CD4-positive, alpha-beta T cell (primary cell): ENCODE data around the gene PTGR1. TPM values are rescaled to one million over a fixed set of nuclear protein-coding genes. Genes with fewer than 3 reads are reported as not detected.
A peak's percentile ranks its signal among the peaks of the same experiment; 100 is the strongest.

ENCODE experiments used
- ATAC-seq: fragments of 200-7000 bp; cut with Tn5 transposase; one replicate; pipeline ENCODE4 v1.10.0; 2022; ENCODE audit warnings: mild to moderate bottlenecking; ENCODE audit not compliant: poor library complexity
- CTCF ChIA-PET: fragments of 350-600 bp; sonication (Branson Sonifier 250); formaldehyde crosslinking; loops from one replicate; lab custom pipeline; 2021; ENCODE audit warnings: antibody characterized with exemption, inconsistent platforms; lab: Charles Lee
- POLR2A ChIA-PET: fragments of 350-600 bp; sonication (Branson Sonifier 250); formaldehyde crosslinking; loops from one replicate; lab custom pipeline; 2021; ENCODE audit warnings: antibody characterized with exemption, inconsistent platforms; lab: Charles Lee
- DNase-seq, 14 experiments: peaks; one replicate each; pipeline ENCODE4 v3.0.0-alpha.2; 2013 to 2020; ENCODE audit warnings: mixed read lengths in 2 of 14
- H3K27ac ChIP-seq, 2 donors: one replicate each; pipeline versions ENCODE4 v1.5.1 to v1.7.0; 2013; ENCODE audit warnings: low read length in 2 of 2, low read depth in 1 of 2, mild to moderate bottlenecking in 1 of 2
- H3K27me3 ChIP-seq, 2 experiments: 1 replicate in 1 of 2; 2 replicates in 1 of 2; pipeline versions ENCODE4 v1.6.1 to v1.7.0; 2013; ENCODE audit warnings: low read length in 2 of 2, control low read depth in 1 of 2, mild to moderate bottlenecking in 1 of 2, moderate library complexity in 1 of 2; ENCODE audit not compliant: insufficient read depth in 2 of 2, control insufficient read depth in 1 of 2
- H3K36me3 ChIP-seq: one replicate; pipeline ENCODE4 v1.6.1; 2013; ENCODE audit warnings: low read length, control low read depth; ENCODE audit not compliant: insufficient read depth
- H3K4me1 ChIP-seq: one replicate; pipeline ENCODE4 v1.6.1; 2013; ENCODE audit warnings: low read length, control low read depth; ENCODE audit not compliant: insufficient read depth
- H3K4me3 ChIP-seq: one replicate; pipeline ENCODE4 v1.5.1; 2013; ENCODE audit warnings: mild to moderate bottlenecking, low read length, moderate library complexity
- H3K9me3 ChIP-seq, 2 experiments: 1 replicate in 1 of 2; 2 replicates in 1 of 2; pipeline versions ENCODE4 v1.6.1 to v1.7.0; 2013; ENCODE audit warnings: low read length in 2 of 2, mild to moderate bottlenecking in 2 of 2, control low read depth in 1 of 2, moderate library complexity in 1 of 2; ENCODE audit not compliant: control insufficient read depth in 1 of 2, insufficient read depth in 1 of 2
- H3K27ac Mint-ChIP-seq: one replicate; pipeline ENCODE4 v1.8.0; 2020; ENCODE audit warnings: mixed read lengths
- H3K27me3 Mint-ChIP-seq: one replicate; pipeline ENCODE4 v1.8.0; 2021; ENCODE audit warnings: mixed read lengths
- H3K36me3 Mint-ChIP-seq: one replicate; pipeline ENCODE4 v1.8.0; 2021; ENCODE audit warnings: low read depth, mixed read lengths
- H3K4me1 Mint-ChIP-seq: one replicate; pipeline ENCODE4 v1.8.0; 2021; ENCODE audit warnings: low read depth, mixed read lengths
- H3K4me3 Mint-ChIP-seq: one replicate; pipeline ENCODE4 v1.8.0; 2020; ENCODE audit warnings: mild to moderate bottlenecking, mixed read lengths
- H3K9me3 Mint-ChIP-seq: one replicate; pipeline ENCODE4 v1.8.0; 2020; ENCODE audit warnings: mixed read lengths
- CTCF ChIP-seq: fragments of 200-600 bp; IDR thresholded peaks from one replicate; pipeline ENCODE4 v1.8.0; 2022; ENCODE audit warnings: antibody characterized with exemption, mild to moderate bottlenecking
- intact Hi-C, 2 experiments: fragments of 100-400 bp; cut with DNase I in 1 of 2; cut with micrococcal nuclease in 1 of 2; formaldehyde crosslinking; loops; one replicate each; pipeline versions ENCODE4 v1.15.1 to v1.9.0; 2023 to 2025; cut with DNase I, micrococcal nuclease
- total RNA-seq, 174 experiments: library from RNA in 2 of 174; stranded (reverse) in 2 of 174; gene quantifications; one replicate each; pipeline ENCODE4 v1.2.3 and lab custom pipeline; 2021 to 2026

The PTGR1 gene
- total RNA-seq, 2 experiments from 2014 or later = 0.36 TPM; not detected in 1

GRCh38 chr9:111597852-111598732, 1.4 kb downstream of the PTGR1 start:
- ChIA-PET POLR2A (interaction anchor here (0.6 to 1.4 kb wide), 11 partner anchors 12 to 882 kb away, joined by 3 to 8 read pairs (median 3); partner anchors contain the start of genes DNAJC25, ECPAS, HSDL2 and UGCG), CTCF (interaction anchor here (0.6 to 2.2 kb wide), 6 partner anchors 8 to 477 kb away, joined by 3 to 10 read pairs (median 3); partner anchors contain the start of gene ZNF483)
- Histone ChIP-seq H3K27me3 (peaks cover 24 to 28% of the 10 kb centered on the region in 2 experiments), H3K4me1 (peaks cover 24% of the 10 kb centered on the region), H3K27ac (no peak overlapping the region), H3K36me3 (no peaks in the 10 kb centered on the region), H3K4me3 (peak overlapping the region; percentile 61), H3K9me3 (peaks cover 0 to 12% of the 10 kb centered on the region in 2 experiments)
- DNase-seq = peak; percentile 29 to 84 (median 59)
- Mint-ChIP-seq H3K4me3 (peak overlapping the region; percentile 94), H3K4me1 (peaks cover 34% of the 10 kb centered on the region), H3K9me3 (no peaks in the 10 kb centered on the region), H3K27ac (peak overlapping the region; percentile 62), H3K36me3 (no peaks in the 10 kb centered on the region), H3K27me3 (peaks cover 47% of the 10 kb centered on the region)
- peak; percentile 75 for ATAC-seq
- intact Hi-C loops = loop anchor here (1.0 to 10.0 kb wide), 5 partner anchors 24 to 477 kb away; no protein-coding TSS in a partner anchor
- TF ChIP-seq CTCF = peak; percentile 78

GRCh38 chr9:111588846-111589245, 10.6 kb downstream of the PTGR1 start:
- H3K36me3 Mint-ChIP-seq = no peaks in the 10 kb centered on the region

GRCh38 chr9:111586378-111586777, 13.1 kb downstream of the PTGR1 start:
- no peak for TF ChIP-seq CTCF
- Mint-ChIP-seq H3K4me1 (no peaks in the 10 kb centered on the region), H3K27me3 (no peaks in the 10 kb centered on the region)

More at GRCh38 chr9:111588846-111589245, 10.6 kb downstream of the PTGR1 start:
- DNase-seq (no peak), ATAC-seq (no peak)
- H3K4me1 Mint-ChIP-seq = no peaks in the 10 kb centered on the region
- no peaks in the 10 kb centered on the region for H3K9me3 Mint-ChIP-seq
- Histone ChIP-seq H3K4me1 (no peaks in the 10 kb centered on the region), H3K36me3 (no peaks in the 10 kb centered on the region), H3K4me3 (no peak overlapping the region), H3K27me3 (peaks cover 0 to 3% of the 10 kb centered on the region in 2 experiments), H3K9me3 (no peaks in the 10 kb centered on the region), H3K27ac (no peak overlapping the region)
- H3K27me3 Mint-ChIP-seq = no peaks in the 10 kb centered on the region
- H3K27ac Mint-ChIP-seq = no peak overlapping the region
- ChIA-PET POLR2A (no interaction called here), CTCF (no interaction called here)
- intact Hi-C loops = no loop called here
- H3K4me3 Mint-ChIP-seq = no peak overlapping the region
- no peak for TF ChIP-seq CTCF

More at GRCh38 chr9:111586378-111586777, 13.1 kb downstream of the PTGR1 start:
- Histone ChIP-seq H3K27ac (no peak overlapping the region), H3K4me3 (no peak overlapping the region), H3K9me3 (no peaks in the 10 kb centered on the region), H3K4me1 (no peaks in the 10 kb centered on the region), H3K27me3 (peaks cover 0 to 3% of the 10 kb centered on the region in 2 experiments), H3K36me3 (no peaks in the 10 kb centered on the region)
- H3K4me3 Mint-ChIP-seq = no peak overlapping the region
- ChIA-PET CTCF (no interaction called here), POLR2A (no interaction called here)
- no peaks in the 10 kb centered on the region for H3K36me3 Mint-ChIP-seq
- no peak overlapping the region for H3K27ac Mint-ChIP-seq
- H3K9me3 Mint-ChIP-seq = no peaks in the 10 kb centered on the region
- ATAC-seq (no peak), DNase-seq (no peak)
- intact Hi-C loops = no loop called here
